HG03045 (cell line): ENCODE results near the gene UQCC2.

Experiments used
- ATAC-seq: cut with Tn5 transposase; IDR thresholded peaks from one replicate; pipeline ENCODE4 v1.9.1; 2021; ENCODE audit warnings: mild to moderate bottlenecking, moderate library complexity; ENCODE audit not compliant: unreplicated experiment

The UQCC2 gene

DNA sequence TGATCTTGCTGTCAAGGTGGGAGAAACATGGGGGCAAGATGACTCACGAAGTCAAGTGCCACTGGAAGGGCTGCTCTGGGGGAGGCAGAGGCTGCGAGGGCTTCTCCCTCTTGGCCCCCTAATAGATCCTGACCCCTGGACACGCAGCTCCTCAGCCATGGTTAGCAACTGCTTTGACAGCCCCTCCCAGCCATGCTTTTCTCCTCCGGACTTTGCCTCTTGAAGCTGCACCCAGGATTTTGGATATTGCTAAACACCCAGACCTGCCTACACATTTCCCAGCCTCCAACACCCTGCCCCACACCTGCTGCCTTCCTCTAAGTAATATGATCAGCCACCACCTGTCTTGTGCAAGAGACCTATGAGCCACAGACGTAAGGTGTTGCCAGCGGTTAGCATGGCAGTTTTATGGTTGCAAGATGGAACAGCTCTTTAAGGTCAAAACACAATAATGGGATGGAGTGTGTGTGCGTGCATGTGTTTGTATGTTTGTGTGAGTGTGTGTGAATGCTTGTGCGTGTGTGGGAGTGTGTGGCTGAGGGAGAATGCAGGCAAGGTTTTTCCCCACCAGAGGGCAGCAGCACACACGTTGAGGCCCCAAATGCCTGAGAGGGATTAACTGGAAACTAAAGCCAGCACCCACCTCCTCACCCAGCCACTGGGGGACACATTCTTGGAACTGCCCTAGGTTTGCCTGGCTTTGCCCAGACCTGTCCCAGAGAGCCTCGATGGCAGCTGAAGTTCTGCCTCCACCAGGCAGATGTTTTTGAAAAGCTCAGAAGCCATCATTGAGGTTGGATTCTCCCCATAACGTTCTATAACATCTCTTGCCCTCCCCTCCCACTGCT, 32.7 kb upstream of the UQCC2 start:
- no peak for ATAC-seq

DNA sequence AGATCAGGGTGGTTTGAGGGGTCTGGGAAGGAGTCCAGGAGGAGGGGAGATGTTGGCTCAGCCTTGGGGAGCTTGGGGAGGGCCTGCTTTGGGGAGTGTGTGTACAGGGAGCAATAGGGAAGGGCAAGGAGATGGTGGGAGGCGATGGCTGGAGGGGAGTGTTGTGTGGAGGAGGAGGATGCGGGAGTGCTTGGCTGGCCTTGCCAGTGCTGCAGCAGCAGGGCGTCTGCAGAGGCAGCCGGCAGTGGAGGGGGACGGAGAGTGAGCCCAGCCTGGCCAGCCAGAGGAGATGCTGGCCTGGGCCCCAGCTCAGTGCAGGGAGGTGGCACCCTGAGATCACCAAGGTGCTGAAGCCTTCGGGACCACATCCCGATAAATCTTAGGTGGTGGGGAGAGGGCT, 31.3 kb upstream of the UQCC2 start:
- no peak for ATAC-seq

DNA sequence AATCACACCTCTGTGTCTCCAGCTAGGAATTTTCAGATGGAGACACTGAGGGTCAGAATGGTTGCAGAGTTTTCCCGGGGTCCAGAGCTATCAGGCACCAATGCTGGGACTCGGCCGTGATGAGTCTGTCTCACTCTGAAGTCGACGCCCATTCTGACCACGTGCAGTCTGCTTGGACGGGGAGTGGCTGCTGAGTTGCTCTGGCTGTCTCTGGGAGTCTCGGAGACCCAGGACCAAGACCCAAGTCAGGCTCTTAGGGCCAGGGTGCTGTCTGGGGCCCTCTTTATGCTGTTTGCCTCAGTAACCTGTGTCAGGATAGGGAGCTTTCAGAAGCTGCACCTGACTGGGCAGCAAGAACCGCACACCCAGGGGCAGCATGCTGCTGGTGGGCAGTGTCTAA, 30.6 kb upstream of the UQCC2 start:
- ATAC-seq: no peak

DNA sequence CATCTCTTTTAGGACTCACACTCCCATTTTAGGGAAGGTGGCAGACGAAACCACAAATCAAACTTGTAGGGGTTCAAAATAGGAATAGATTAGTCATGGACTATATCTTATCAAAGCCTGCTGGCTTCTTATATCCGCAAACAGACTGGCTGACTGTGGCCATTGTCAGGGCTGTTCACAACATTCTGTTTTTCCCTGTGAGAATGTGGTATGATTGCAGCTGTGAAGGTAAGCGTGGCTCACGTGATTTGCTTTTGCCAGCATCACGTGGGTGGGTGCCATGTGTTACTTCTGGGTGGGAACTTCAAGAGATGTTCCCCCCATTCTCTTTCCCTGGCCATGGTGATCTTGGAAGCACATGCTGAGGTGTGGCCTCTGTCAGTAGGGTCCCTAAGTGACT, 29.3 kb upstream of the UQCC2 start:
- no peak for ATAC-seq

DNA sequence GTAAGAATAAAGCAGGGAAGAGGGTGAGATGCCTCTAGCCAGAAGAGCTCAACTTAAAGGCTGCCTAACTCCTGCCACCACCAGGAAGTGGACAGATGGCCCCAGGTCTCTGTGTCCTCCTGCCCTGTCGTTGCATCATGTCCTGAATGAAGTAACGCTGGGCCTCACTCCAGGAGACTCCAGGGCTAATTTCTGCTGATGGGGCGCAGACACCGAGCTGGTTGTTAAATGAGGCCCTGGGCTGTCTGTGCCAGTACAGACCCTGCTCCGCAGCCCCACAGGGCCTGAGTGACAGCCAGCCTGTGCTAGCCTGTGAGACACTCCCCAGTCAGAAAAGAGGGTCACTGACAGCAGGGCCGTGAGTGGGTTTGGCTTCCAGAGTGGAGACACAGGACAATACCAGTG, 28.7 kb upstream of the UQCC2 start:
- ATAC-seq: no peak

DNA sequence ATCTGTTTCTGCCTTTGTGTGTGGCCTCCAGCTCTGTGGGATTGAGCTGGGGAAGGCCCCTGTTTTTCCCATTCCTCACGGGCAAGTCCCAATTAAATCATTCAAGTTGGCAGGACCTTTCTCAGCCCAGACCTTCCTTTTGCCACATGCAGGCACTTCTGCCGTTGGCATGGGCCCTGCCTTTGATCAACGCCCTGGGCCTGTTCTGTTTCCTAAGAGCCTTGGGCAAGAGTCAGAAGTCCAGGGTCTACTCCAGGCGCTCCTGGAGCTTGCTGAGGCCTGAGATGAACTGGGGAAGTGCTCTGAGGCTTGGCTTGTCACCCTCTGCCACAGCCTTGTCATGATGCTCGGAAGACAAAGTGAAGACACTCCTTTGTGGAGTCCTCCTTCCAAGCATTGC, 28.1 kb upstream of the UQCC2 start:
- no peak for ATAC-seq

DNA sequence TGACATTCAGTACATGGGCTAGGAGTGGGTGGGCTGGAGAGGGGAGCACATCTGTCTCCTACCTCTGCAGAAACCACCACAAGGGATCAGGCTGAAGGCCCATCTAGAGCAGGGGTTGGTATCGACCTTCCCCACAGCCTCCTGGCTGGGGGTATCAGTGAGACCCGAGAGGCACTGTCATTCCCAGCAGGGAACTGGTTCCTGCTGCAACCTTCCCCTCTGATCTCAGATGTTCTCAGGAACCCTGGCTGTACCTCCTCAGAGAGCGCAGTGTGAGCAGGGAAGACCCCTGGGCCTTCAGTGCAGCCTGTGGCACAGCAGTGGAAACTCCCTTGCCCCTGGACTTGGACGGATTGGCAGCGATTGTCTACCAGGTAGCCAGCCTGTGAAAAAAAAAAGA, 27.4 kb upstream of the UQCC2 start:
- no peak for ATAC-seq

DNA sequence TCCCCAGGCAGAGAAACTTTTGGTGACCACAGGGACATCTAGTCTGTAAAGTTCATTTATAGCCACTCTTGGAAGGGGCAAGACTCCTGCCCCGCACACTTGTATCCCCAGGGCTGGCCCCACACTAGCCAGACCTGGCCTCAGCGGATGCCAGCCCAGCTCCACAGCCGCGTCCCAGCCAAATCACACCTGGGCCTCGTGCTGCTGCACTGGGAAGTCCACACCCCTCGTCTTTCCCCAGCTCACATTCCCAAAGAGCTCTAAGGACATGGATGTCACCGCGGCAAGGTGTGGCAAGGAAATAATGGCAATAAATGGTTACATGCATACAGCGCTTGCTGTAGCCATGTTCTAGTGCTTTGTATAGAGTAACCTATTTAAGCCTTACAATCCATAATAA, 26.7 kb upstream of the UQCC2 start:
- ATAC-seq: no peak

DNA sequence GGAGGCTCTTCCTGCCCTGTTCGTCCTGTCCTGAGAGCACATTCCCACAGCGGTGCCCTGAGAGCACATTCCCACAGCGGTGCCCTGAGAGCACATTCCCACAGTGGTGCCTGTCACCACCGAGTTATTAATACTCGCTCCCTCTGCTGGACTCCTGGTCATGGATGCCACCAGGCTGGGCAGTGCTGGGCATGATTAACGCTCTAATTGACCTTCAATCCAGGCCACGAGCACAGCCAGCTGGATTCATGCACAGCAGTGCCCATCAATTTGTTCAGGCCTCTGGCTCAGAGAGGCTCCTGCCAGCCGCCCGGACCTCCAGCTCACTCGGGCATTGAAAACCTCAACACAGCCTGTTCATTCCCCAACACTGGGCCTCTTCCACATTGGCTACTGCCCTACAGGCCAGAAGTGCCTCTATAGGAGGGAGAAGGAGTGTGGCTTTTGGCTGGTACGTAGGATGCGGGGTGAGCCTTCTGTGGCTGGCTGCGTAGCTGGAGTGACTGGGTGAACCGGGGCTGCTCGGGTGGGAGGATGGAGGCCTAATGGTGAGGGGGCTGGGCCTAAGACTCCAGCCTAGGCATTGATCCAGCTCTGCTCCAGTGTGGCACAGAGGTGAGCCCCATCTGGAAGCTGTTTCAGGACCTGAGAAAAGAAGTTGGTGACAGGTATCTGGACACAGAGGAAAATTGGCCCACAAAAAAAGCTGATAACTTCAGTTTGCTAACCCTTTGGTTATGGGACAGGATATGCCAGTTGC, 25.9 kb upstream of the UQCC2 start:
- no peak for ATAC-seq

DNA sequence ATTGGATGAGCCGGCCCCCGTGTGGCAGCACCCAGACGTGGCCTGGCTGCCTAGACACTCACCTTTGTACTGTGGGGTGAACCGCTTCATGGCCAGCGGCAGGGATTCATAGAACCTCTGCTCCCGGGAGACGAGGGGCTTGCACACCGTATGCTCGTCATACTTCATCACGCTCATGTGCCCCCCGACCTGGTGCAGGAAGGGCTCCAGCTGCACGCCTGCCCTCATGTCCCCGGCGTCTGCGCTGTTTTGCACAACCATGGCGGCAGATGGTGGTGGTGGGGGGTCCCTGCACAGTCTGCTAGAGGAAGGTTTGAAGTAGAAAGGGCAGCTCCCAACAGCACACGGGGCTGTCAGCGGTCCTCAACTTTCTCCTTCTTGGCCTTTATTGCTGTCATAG, 23.7 kb upstream of the UQCC2 start:
- no peak for ATAC-seq

DNA sequence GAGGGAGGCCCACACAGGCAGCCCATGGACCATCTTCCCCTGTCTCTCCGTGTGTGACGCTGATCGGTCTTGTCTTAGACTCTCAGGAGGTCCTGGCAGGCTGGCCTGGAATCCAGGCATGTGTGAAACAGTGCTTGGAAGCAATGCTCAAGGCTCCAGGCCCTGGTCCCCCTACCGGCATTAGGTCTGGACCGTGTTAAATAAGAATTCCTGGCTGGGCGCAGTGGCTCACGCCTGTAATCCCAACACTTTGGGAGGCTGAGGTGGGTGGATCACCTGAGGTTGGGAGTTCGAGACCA, 22.2 kb upstream of the UQCC2 start:
- no peak for ATAC-seq

DNA sequence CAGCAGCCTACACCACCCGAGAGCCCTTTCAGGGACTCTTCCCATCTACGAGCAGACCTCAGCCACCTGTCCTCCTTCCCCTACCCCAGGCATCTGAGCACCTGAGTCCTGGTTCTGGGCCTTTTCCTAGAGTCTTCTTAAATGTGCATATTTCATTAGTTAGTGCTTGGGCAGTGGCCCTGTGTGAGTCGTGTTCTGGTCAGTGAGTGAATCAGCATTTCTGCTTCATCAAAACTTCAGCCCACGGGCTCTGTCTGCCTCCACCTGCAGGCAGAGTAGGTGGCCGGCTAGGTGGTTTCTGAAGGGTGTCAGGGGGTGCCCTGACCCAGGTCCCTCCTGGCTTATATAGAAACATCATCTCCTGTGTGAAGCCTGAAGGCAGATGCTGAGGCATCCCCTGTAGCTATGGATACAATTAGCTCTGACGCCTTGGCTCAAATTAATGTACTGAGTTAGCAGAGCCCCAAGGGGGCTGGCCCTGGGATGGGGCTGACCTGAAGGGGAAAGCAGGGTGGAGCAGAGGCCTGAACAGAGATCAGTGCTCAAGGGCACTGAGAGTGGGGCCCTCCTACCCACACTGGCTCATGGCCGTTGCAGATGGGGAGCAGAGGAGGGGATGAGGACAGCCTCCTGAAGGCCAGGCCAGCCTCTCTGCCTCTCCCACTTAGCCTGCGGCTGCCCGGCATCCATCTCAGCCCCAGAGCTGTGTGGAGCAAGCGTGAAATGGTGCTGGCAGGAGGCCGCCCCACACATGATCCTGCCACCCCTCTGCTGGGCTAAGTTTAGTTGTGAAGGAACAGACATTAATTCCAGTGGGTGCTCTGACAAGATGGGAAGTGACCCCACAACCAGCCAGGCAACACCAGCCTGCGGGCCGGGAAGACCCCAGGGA, 21.6 kb upstream of the UQCC2 start:
- no peak for ATAC-seq

DNA sequence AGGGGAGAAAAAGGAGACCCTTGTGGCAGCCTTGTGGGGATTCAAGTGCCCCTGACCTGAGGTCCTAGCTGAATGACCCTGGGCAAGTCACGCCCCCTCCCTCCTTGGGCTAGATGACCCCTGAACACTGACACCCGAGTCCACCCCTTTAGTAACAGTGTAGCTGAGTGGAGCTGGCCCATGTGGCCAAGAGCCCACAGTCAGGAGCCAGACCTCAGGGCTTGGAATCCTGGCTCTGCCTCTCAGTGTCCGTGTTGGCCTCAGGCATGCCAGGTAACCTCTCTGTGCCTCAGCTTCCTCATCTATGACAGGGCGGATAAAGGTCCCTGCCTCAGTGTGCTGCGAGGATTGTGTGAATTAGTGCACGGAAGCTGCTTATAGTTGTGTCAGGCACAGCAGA, 20.9 kb upstream of the UQCC2 start:
- ATAC-seq: no peak

DNA sequence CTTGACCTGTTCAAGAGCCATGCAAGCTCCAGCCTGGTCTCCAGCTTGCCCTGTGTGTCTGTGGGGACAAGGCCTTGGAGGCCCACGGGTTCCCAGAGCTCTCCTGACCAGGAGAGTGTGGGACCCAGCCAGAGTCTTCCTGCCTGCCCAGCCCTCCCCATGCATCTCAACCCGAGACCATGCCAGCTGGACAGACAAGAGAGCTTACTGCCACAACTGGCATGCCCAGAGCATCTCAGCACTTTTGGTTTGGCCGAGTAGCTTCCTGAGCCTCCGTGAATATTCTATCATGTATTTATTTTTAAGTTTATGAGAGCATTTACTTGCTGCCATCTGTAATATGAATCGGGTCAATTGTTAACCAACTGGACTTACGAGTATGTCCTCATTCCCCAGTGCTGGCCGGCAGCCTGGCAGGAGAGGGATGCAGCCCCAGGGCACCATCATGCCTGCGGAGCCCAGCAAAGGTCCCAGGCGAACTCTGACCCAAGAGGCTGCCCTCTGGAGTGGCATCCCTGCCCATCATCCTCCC, 20.3 kb upstream of the UQCC2 start:
- ATAC-seq: no peak

DNA sequence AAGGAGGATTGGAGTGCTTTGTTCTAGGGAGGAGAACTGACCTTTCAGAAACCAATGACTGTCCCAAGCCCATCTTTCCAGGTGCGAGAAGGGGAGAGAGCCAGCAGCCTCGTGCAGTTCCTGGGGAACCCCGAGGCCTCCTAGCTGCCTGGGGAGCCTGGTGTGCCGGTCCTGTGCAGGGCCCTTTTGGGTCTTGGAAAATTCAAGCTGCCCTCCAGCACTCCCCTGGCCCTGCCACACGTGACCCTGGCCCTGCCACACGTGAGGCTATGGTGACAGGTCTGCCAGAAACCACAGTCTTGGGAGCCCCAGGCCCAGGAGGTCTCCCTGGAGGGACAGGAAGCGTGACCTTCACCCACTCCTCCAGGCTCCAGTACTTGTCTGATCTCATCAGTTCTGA, 19.5 kb upstream of the UQCC2 start:
- no peak for ATAC-seq

DNA sequence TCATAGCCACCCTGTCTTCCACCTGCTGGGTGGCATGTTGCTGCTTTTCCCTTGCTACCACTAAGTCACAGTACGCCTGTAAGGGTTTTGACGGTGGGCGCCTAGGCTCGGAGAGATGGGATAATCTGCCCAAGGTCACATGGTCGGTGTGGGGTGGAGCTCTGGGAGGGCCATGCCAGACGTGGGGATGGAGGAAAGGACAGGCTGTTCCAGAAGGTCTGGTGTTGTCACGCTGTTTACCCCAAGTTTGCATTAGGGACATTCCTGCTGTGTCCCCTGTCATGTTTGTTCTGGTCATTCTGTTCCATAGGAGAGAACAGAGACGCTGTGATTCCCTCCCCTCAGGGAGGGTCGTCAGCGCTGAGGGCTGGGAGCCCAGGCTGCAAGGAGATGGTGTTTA, 19.1 kb upstream of the UQCC2 start:
- no peak for ATAC-seq

DNA sequence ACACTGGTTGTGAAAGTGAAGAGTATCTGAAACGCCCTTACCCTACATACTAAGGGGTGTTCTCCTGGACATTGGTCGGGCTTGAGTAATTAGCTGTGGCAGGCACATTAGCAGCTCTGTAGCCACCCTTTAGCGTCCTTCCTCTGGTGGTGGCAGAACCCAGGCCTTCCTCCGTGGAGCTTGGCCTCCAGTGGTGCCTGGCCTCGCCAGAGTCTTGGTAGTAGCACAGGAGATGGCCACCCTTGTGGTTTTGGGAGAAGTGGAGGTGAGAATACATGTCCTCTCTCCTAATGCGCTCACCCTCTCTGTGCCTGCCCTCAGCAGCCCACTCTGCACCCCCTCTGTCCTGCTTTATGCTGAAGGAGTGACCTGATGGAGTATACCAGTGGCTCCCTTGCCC, 17.6 kb upstream of the UQCC2 start:
- ATAC-seq: no peak

DNA sequence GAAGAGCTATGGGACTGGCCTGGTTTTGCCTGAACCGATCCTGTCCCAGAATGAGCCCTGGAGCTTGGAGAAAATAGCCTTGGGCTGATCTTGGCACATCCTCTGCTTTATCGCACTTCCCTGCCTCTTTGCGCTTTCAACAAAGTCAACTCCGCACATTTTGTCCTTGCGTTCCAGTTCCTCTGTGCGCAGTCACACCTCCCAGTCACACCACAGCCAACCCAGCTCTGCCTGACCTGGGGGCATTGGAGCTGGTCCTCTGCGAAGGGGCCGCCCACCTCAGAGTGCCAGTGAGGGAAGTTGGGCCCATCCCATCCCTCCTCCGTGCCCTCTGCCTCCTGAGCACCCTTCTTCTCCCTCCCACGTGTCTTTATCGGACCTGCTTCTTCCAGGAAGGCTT, 16.9 kb upstream of the UQCC2 start:
- no peak for ATAC-seq

DNA sequence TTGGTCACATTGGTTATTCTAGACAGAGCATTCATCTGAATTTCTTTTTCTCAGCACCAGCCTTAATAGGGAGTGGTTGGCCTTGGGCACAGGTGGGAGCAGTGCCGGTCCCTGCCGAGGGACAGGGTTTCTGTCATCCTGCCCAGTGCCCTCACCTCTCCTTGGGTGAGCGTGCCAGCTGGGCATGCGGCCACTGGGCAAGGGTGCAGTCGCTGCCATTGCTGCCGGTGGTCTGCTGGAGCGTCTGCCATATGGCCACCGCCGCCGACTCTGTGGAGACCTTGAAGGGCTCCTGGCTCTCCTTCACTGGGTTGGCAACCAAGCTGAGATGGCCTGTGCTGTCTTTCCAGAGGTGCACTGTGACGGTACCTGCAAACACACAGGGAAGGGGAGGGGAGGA, 16.4 kb upstream of the UQCC2 start:
- no peak for ATAC-seq

DNA sequence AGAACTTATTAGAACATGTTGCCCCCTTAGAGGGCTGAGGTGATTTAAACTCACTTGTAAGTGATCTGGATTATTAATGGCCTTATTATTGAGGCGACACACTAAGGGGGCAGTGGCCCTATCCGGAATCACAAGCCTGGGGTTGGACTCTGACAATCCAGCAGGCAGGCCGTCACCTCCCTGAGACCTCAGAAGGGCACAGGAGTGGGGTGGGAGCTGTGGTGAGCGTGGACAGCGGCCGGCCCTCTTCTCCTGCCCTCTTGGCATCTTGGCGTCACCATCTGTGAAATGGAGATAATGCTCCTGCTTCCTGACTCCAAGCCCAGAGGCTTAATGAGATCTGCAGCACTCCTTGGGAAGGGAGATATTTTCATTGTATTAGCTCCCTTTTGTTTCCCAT, 15.6 kb upstream of the UQCC2 start:
- ATAC-seq: no peak

DNA sequence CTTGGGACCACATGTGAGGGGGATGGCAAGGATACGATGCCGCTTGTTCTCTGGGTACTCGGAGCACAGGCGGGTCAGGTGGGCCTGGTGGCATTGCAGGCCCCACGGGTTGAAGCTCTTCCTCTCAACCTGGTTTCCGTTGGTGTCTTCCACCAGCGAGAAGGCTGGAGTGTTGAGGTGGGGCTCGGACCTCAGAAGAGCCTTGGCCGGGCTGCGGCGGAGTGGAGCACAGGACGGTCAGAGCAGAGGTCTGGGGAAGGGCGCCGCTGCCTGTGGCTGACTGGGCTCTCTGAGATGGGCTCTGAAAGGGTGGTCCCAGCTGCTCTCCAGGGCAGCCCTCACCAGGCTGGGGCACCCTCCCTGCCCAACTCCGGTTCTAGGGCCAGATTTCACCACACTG, 15.2 kb upstream of the UQCC2 start:
- no peak for ATAC-seq
